ENCODE measurements around the gene ATP13A4.
"Not testable (repeated sequence)": the region's sequence is repeated elsewhere in the genome, so short reads cannot be mapped to it uniquely, and the experiment has no call there.

Gene ATP13A4

GRCh38 chr3:193545304-193545703, 9.4 kb downstream of the ATP13A4 start:
- ChIA-PET POLR2A (no interaction called here), CTCF (no interaction called here)
- no peak for DNase-seq
- H3K36me3 ChIP-seq (ENCODE audit: control insufficient read depth in 4 of 4, insufficient read depth in 4 of 4, low read length in 3 of 4), result no peaks in the 10 kb centered on the region
- H3K4me3 ChIP-seq (ENCODE audit: control insufficient read depth in 1 of 7, extremely low read depth in 1 of 7, insufficient read depth in 4 of 7, low read depth in 2 of 7, low read length in 6 of 7), result no peak overlapping the region
- no peak overlapping the region for H3K27ac ChIP-seq (ENCODE audit: insufficient read depth in 1 of 2, low read depth in 1 of 2, low read length in 2 of 2, poor library complexity in 1 of 2, severe bottlenecking in 2 of 2)
- H3K4me1 ChIP-seq (ENCODE audit: control extremely low read depth in 1 of 4, control insufficient read depth in 4 of 4, insufficient read depth in 4 of 4, low read length in 3 of 4), result no peaks in the 10 kb centered on the region
- H3K9me3 ChIP-seq (ENCODE audit: control extremely low read depth in 1 of 5, control insufficient read depth in 4 of 5, insufficient read depth in 2 of 5, low read depth in 1 of 5, low read length in 4 of 5), result peaks cover 0 to 12% (median 2%) of the 10 kb centered on the region in 5 experiments
- H3K27me3 ChIP-seq (replicated peaks in 2 of 5; ENCODE audit: control insufficient read depth in 4 of 5, insufficient read depth in 5 of 5, low read length in 4 of 5), result no peaks in the 10 kb centered on the region
- WGBS (ENCODE audit: insufficient coverage), result 100% methylated on average over 1 of the region's 1 CpG

- Histone ChIP-seq H3K36me3 (ENCODE audit: control insufficient read depth in 4 of 4, insufficient read depth in 4 of 4, low read length in 3 of 4) (no peaks in the 10 kb centered on the region), H3K27me3 (replicated peaks in 2 of 5; ENCODE audit: control insufficient read depth in 4 of 5, insufficient read depth in 5 of 5, low read length in 4 of 5) (no peaks in the 10 kb centered on the region), H3K4me3 (ENCODE audit: control insufficient read depth in 1 of 7, extremely low read depth in 1 of 7, insufficient read depth in 4 of 7, low read depth in 2 of 7, low read length in 6 of 7) (no peak overlapping the region), H3K27ac (ENCODE audit: insufficient read depth in 1 of 2, low read depth in 1 of 2, low read length in 2 of 2, poor library complexity in 1 of 2, severe bottlenecking in 2 of 2) (no peak overlapping the region), H3K4me1 (ENCODE audit: control extremely low read depth in 1 of 4, control insufficient read depth in 4 of 4, insufficient read depth in 4 of 4, low read length in 3 of 4) (no peaks in the 10 kb centered on the region), H3K9me3 (ENCODE audit: control extremely low read depth in 1 of 5, control insufficient read depth in 4 of 5, insufficient read depth in 2 of 5, low read depth in 1 of 5, low read length in 4 of 5) (peaks cover 0 to 12% (median 2%) of the 10 kb centered on the region in 5 experiments)
- DNase-seq, result no peak
- ChIA-PET POLR2A (no interaction called here), CTCF (no interaction called here)
- no CpG with 5 or more reads among the region's 1 CpG for WGBS (ENCODE audit: insufficient coverage)
These were observed 10.4 kb downstream of the ATP13A4 start for GRCh38 chr3:193544289-193544688.

GRCh38 chr3:193530231-193531165, 24.2 kb downstream of the ATP13A4 start:
- H3K27me3 ChIP-seq (replicated peaks in 2 of 5; ENCODE audit: control insufficient read depth in 4 of 5, insufficient read depth in 5 of 5, low read length in 4 of 5), result peaks cover 0 to 3% (median 0%) of the 10 kb centered on the region in 5 experiments
- no peaks in the 10 kb centered on the region for H3K9me3 ChIP-seq (ENCODE audit: control extremely low read depth in 1 of 5, control insufficient read depth in 4 of 5, insufficient read depth in 2 of 5, low read depth in 1 of 5, low read length in 4 of 5)
- no peaks in the 10 kb centered on the region for H3K36me3 ChIP-seq (ENCODE audit: control insufficient read depth in 4 of 4, insufficient read depth in 4 of 4, low read length in 3 of 4)
- H3K4me1 ChIP-seq (ENCODE audit: control extremely low read depth in 1 of 4, control insufficient read depth in 4 of 4, insufficient read depth in 4 of 4, low read length in 3 of 4), result no peaks in the 10 kb centered on the region
- no peak for DNase-seq
- no peak overlapping the region for H3K4me3 ChIP-seq (ENCODE audit: control insufficient read depth in 1 of 7, extremely low read depth in 1 of 7, insufficient read depth in 4 of 7, low read depth in 2 of 7, low read length in 6 of 7)
- H3K27ac ChIP-seq (ENCODE audit: insufficient read depth in 1 of 2, low read depth in 1 of 2, low read length in 2 of 2, poor library complexity in 1 of 2, severe bottlenecking in 2 of 2), result no peak overlapping the region
- WGBS (ENCODE audit: insufficient coverage), result 82% methylated on average over 4 of the region's 7 CpGs
- CTCF ChIA-PET, result no interaction called here
- POLR2A ChIA-PET, result no interaction called here

GRCh38 chr3:193526085-193526484, 28.6 kb downstream of the ATP13A4 start:
- CTCF ChIA-PET; POLR2A ChIA-PET; DNase-seq; H3K36me3 ChIP-seq (ENCODE audit: control insufficient read depth in 4 of 4, insufficient read depth in 4 of 4, low read length in 3 of 4); H3K4me3 ChIP-seq (ENCODE audit: control insufficient read depth in 1 of 7, extremely low read depth in 1 of 7, insufficient read depth in 4 of 7, low read depth in 2 of 7, low read length in 6 of 7); H3K9me3 ChIP-seq (ENCODE audit: control extremely low read depth in 1 of 5, control insufficient read depth in 4 of 5, insufficient read depth in 2 of 5, low read depth in 1 of 5, low read length in 4 of 5); H3K27ac ChIP-seq (ENCODE audit: insufficient read depth in 1 of 2, low read depth in 1 of 2, low read length in 2 of 2, poor library complexity in 1 of 2, severe bottlenecking in 2 of 2); H3K4me1 ChIP-seq (ENCODE audit: control extremely low read depth in 1 of 4, control insufficient read depth in 4 of 4, insufficient read depth in 4 of 4, low read length in 3 of 4); H3K27me3 ChIP-seq (replicated peaks in 2 of 5; ENCODE audit: control insufficient read depth in 4 of 5, insufficient read depth in 5 of 5, low read length in 4 of 5): not testable (repeated sequence)
- no CpG with 5 or more reads among the region's 2 CpGs for WGBS (ENCODE audit: insufficient coverage)

- no peak for DNase-seq
- CTCF ChIA-PET, result no interaction called here
- H3K4me3 ChIP-seq (ENCODE audit: control insufficient read depth in 1 of 7, extremely low read depth in 1 of 7, insufficient read depth in 4 of 7, low read depth in 2 of 7, low read length in 6 of 7), result no peak overlapping the region
- no peaks in the 10 kb centered on the region for H3K27me3 ChIP-seq (replicated peaks in 2 of 5; ENCODE audit: control insufficient read depth in 4 of 5, insufficient read depth in 5 of 5, low read length in 4 of 5)
- no peak overlapping the region for H3K27ac ChIP-seq (ENCODE audit: insufficient read depth in 1 of 2, low read depth in 1 of 2, low read length in 2 of 2, poor library complexity in 1 of 2, severe bottlenecking in 2 of 2)
- POLR2A ChIA-PET, result no interaction called here
- WGBS (ENCODE audit: insufficient coverage), result 84% methylated on average over 2 of the region's 4 CpGs
- H3K9me3 ChIP-seq (ENCODE audit: control extremely low read depth in 1 of 5, control insufficient read depth in 4 of 5, insufficient read depth in 2 of 5, low read depth in 1 of 5, low read length in 4 of 5), result no peaks in the 10 kb centered on the region
- no peaks in the 10 kb centered on the region for H3K36me3 ChIP-seq (ENCODE audit: control insufficient read depth in 4 of 4, insufficient read depth in 4 of 4, low read length in 3 of 4)
- H3K4me1 ChIP-seq (ENCODE audit: control extremely low read depth in 1 of 4, control insufficient read depth in 4 of 4, insufficient read depth in 4 of 4, low read length in 3 of 4), result no peaks in the 10 kb centered on the region
These were observed 32.2 kb downstream of the ATP13A4 start for GRCh38 chr3:193522473-193522872.

- Histone ChIP-seq H3K9me3 (ENCODE audit: control extremely low read depth in 1 of 5, control insufficient read depth in 4 of 5, insufficient read depth in 2 of 5, low read depth in 1 of 5, low read length in 4 of 5) (no peaks in the 10 kb centered on the region), H3K27ac (ENCODE audit: insufficient read depth in 1 of 2, low read depth in 1 of 2, low read length in 2 of 2, poor library complexity in 1 of 2, severe bottlenecking in 2 of 2) (no peak overlapping the region), H3K27me3 (replicated peaks in 2 of 5; ENCODE audit: control insufficient read depth in 4 of 5, insufficient read depth in 5 of 5, low read length in 4 of 5) (no peaks in the 10 kb centered on the region), H3K4me3 (ENCODE audit: control insufficient read depth in 1 of 7, extremely low read depth in 1 of 7, insufficient read depth in 4 of 7, low read depth in 2 of 7, low read length in 6 of 7) (no peak overlapping the region), H3K4me1 (ENCODE audit: control extremely low read depth in 1 of 4, control insufficient read depth in 4 of 4, insufficient read depth in 4 of 4, low read length in 3 of 4) (no peaks in the 10 kb centered on the region), H3K36me3 (ENCODE audit: control insufficient read depth in 4 of 4, insufficient read depth in 4 of 4, low read length in 3 of 4) (no peaks in the 10 kb centered on the region)
- WGBS (ENCODE audit: insufficient coverage), result no CpG with 5 or more reads among the region's 3 CpGs
- ChIA-PET POLR2A (no interaction called here), CTCF (no interaction called here)
- no peak for DNase-seq
These were observed 34.0 kb downstream of the ATP13A4 start for GRCh38 chr3:193520738-193521137.

GRCh38 chr3:193515966-193516365, 38.7 kb downstream of the ATP13A4 start:
- no peak overlapping the region for H3K27ac ChIP-seq (ENCODE audit: insufficient read depth in 1 of 2, low read depth in 1 of 2, low read length in 2 of 2, poor library complexity in 1 of 2, severe bottlenecking in 2 of 2)
- CTCF ChIA-PET, result no interaction called here
- no peak for DNase-seq

More at GRCh38 chr3:193515966-193516365, 38.7 kb downstream of the ATP13A4 start:
- no peaks in the 10 kb centered on the region for H3K4me1 ChIP-seq (ENCODE audit: control extremely low read depth in 1 of 4, control insufficient read depth in 4 of 4, insufficient read depth in 4 of 4, low read length in 3 of 4)
- POLR2A ChIA-PET, result no interaction called here
- peaks cover 0 to 2% (median 0%) of the 10 kb centered on the region in 5 experiments for H3K9me3 ChIP-seq (ENCODE audit: control extremely low read depth in 1 of 5, control insufficient read depth in 4 of 5, insufficient read depth in 2 of 5, low read depth in 1 of 5, low read length in 4 of 5)
- 86% methylated on average over 1 of the region's 2 CpGs for WGBS (ENCODE audit: insufficient coverage)
- H3K27me3 ChIP-seq (replicated peaks in 2 of 5; ENCODE audit: control insufficient read depth in 4 of 5, insufficient read depth in 5 of 5, low read length in 4 of 5), result no peaks in the 10 kb centered on the region
- no peaks in the 10 kb centered on the region for H3K36me3 ChIP-seq (ENCODE audit: control insufficient read depth in 4 of 4, insufficient read depth in 4 of 4, low read length in 3 of 4)
- no peak overlapping the region for H3K4me3 ChIP-seq (ENCODE audit: control insufficient read depth in 1 of 7, extremely low read depth in 1 of 7, insufficient read depth in 4 of 7, low read depth in 2 of 7, low read length in 6 of 7)

All from common myeloid progenitor, CD34-positive (primary cell).